ENCODE results near the gene PHF12. TPM values are rescaled to one million over a fixed set of nuclear protein-coding genes. Genes with fewer than 3 reads are reported as not detected.

The PHF12 gene
- total RNA-seq, 1 experiment from 2014 or later = 37.6 TPM

DNA sequence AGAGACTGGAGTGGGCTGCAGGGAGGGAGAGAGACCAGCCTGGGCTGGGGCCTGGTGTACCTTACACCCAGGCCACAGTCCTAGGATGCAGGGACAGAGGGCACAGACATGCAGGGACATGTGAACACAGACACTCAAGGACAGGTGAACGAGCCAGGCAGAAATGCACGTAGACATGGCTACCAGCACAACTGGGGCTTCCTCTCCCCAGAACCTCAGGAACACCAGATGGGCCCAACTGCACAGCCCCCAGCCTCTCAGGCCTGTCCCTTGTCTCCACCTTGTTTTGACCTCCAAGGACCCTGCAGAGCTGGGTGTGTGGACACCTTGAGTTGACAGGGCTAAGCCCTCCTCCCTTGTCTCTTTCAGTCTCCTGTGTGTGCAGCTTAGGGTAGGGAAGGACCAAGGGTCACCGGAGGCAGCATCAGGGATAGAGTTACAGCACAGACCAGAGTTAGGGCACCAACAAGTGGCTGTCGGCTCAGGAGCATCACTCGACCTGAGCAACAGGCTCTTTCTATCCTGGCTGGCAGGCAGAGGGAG, 45.3 kb upstream of the PHF12 start:
- Mint-ChIP-seq H3K4me3 (ENCODE audit: unreplicated experiment) (no peak overlapping the region), H3K9me3 (ENCODE audit: unreplicated experiment) (no peaks in the 10 kb centered on the region), H3K4me1 (ENCODE audit: insufficient read depth, unreplicated experiment) (peaks cover 9% of the 10 kb centered on the region), H3K27ac (ENCODE audit: low read depth, unreplicated experiment) (no peak overlapping the region), H3K36me3 (ENCODE audit: insufficient read depth, unreplicated experiment) (no peaks in the 10 kb centered on the region), H3K27me3 (ENCODE audit: insufficient read depth, unreplicated experiment) (peaks cover 31% of the 10 kb centered on the region)
- ChIA-PET CTCF (interaction anchor here (0.6 to 1.3 kb wide), 2 partner anchors 11 to 31 kb away, joined by 4 read pairs; no protein-coding TSS in a partner anchor), POLR2A (interaction anchor here (0.9 kb wide), 1 partner anchor 11 kb away, joined by 3 read pairs; no protein-coding TSS in a partner anchor)
- DNase-seq (ENCODE audit: unreplicated experiment) = no peak
- TF ChIP-seq, protein P1, sequence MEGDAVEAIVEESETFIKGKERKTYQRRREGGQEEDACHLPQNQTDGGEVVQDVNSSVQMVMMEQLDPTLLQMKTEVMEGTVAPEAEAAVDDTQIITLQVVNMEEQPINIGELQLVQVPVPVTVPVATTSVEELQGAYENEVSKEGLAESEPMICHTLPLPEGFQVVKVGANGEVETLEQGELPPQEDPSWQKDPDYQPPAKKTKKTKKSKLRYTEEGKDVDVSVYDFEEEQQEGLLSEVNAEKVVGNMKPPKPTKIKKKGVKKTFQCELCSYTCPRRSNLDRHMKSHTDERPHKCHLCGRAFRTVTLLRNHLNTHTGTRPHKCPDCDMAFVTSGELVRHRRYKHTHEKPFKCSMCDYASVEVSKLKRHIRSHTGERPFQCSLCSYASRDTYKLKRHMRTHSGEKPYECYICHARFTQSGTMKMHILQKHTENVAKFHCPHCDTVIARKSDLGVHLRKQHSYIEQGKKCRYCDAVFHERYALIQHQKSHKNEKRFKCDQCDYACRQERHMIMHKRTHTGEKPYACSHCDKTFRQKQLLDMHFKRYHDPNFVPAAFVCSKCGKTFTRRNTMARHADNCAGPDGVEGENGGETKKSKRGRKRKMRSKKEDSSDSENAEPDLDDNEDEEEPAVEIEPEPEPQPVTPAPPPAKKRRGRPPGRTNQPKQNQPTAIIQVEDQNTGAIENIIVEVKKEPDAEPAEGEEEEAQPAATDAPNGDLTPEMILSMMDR (IDR thresholded peaks at IDR 0.05; ENCODE audit: unreplicated experiment) = no peak
- no TSS peak for BruUV-seq (replicated peaks)
- intact Hi-C loops (cut with micrococcal nuclease) = no loop called here

DNA sequence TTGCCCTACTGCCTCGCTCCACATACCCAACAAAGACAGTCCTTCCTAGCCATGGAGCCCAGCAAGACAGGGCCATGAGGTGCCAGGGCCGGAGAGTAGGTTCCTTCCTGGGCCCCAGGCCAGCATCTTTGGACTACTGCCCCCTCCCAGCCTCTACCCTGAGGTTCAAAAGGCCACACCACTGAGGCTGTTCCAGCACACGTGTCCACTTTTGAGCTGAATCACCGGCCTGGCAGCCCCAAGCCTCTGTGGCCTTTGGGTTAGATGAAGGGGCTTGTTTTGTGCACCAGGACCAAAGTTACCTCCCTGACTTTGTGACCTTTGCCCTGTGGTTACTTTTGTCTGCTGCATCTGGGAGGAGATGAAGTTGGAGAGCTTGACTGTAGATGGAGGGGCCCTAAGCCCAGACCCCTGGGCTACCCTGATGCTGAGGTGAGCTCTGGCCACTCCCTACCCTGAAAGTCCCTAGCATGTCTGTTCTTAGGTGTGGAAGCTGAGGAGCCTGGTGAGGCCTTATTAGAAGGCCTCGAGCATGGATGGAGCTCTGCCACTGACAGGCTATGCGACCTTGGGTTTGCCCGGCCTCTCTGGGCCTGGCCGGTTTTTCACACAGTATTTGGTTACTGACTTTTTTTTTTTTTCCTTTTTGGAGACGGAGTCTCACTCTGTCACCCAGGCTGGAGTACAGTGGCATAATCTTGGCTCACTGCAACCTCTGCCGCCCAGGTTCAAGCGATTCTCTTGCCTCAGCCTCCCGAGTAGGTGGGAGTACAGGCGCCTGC, 42.5 kb upstream of the PHF12 start:
- H3K9me3 Mint-ChIP-seq (ENCODE audit: unreplicated experiment) = no peaks in the 10 kb centered on the region
- POLR2A ChIA-PET = no interaction called here
- CTCF ChIA-PET = interaction anchor here (0.6 to 1.1 kb wide), 2 partner anchors 118 to 150 kb away, joined by 4 read pairs; no protein-coding TSS in a partner anchor
- BruUV-seq (replicated peaks) = no TSS peak
- TF ChIP-seq, protein P1 (IDR thresholded peaks at IDR 0.05; ENCODE audit: unreplicated experiment) = no peak
- H3K36me3 Mint-ChIP-seq (ENCODE audit: insufficient read depth, unreplicated experiment) = no peaks in the 10 kb centered on the region
- H3K27ac Mint-ChIP-seq (ENCODE audit: low read depth, unreplicated experiment) = no peak overlapping the region
- H3K4me3 Mint-ChIP-seq (ENCODE audit: unreplicated experiment) = no peak overlapping the region
- intact Hi-C loops (cut with micrococcal nuclease) = no loop called here
- H3K27me3 Mint-ChIP-seq (ENCODE audit: insufficient read depth, unreplicated experiment) = peaks cover 26% of the 10 kb centered on the region
- no peak for DNase-seq (ENCODE audit: unreplicated experiment)
- peaks cover 9% of the 10 kb centered on the region for H3K4me1 Mint-ChIP-seq (ENCODE audit: insufficient read depth, unreplicated experiment)

DNA sequence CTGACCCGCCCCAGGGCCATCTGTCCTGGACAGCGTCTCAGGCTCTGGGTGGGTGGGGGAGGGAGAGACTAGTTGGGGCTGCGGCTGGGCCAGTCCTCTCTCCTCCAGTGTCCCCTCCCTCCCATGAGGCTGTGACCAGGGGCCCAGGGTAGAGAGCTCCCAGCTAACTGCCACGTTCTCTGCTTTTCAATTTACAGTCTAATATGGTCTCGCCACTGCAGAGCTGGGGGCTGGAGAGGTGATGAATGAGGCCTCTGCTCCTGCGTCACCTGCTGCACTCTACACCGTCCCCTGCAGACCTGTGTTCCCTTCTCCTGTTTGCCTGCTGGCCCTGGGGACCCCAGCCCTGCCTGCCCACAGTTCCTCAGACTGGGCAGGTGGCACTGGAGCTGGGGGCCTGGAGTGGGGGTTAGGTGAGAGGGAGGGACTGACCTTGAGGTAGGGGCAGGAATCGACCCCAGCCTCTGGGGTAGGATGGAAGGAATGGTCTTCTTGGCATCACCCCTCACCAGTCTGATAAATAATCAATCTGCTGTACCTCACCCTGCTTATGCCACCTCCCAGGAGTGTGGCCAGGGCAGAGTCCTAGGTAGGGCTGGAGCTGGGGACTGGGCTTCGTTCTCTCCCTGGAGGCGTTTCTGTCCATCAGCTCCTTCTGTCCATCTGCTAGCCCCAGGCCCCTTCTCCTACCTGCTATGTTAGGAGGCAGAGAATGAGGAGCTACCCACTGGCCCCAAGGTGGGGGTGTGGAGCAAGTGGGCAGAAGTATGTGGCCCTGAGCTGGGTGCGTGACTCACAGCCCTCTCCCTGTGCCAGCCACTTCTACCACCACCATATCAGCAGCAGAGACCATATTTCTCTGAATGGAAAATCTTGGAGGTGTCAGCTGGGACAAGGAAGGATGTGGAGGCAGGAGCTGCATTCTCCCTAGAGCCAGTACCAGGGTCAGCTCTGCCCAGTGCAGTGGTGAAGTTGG, 41.6 kb upstream of the PHF12 start:
- Mint-ChIP-seq H3K4me3 (ENCODE audit: unreplicated experiment) (no peak overlapping the region), H3K27ac (ENCODE audit: low read depth, unreplicated experiment) (no peak overlapping the region), H3K27me3 (ENCODE audit: insufficient read depth, unreplicated experiment) (peaks cover 26% of the 10 kb centered on the region), H3K9me3 (ENCODE audit: unreplicated experiment) (no peaks in the 10 kb centered on the region), H3K36me3 (ENCODE audit: insufficient read depth, unreplicated experiment) (no peaks in the 10 kb centered on the region), H3K4me1 (ENCODE audit: insufficient read depth, unreplicated experiment) (peaks cover 9% of the 10 kb centered on the region)
- ChIA-PET CTCF (interaction anchor here (0.6 to 1.1 kb wide), 3 partner anchors 119 to 151 kb away, joined by 4 read pairs; no protein-coding TSS in a partner anchor), POLR2A (interaction anchor here (1.0 kb wide), 1 partner anchor 20 kb away, joined by 3 read pairs; no protein-coding TSS in a partner anchor)
- intact Hi-C loops (cut with micrococcal nuclease) = no loop called here
- TF ChIP-seq, protein P1 (IDR thresholded peaks at IDR 0.05; ENCODE audit: unreplicated experiment) = no peak
- no TSS peak for BruUV-seq (replicated peaks)
- DNase-seq (ENCODE audit: unreplicated experiment) = peak; percentile 11

All from MCF 10A (cell line).